Testis (tissue), 3 donors: ENCODE results near the gene PTPRK. TPM values are rescaled to one million over a fixed set of nuclear protein-coding genes. Genes with fewer than 3 reads are reported as not detected.

Experiments
- DNase-seq: peaks from one replicate; pipeline ENCODE4 v3.0.0-alpha.2; 2019
- H3K27ac ChIP-seq, 2 donors: fragments of 200-600 bp; sonication (generic); one replicate each; pipeline ENCODE4 v1.5.1; 2019
- H3K27me3 ChIP-seq: fragments of 200-600 bp; sonication (generic); one replicate; pipeline ENCODE4 v1.5.1; 2019
- H3K36me3 ChIP-seq: fragments of 200-600 bp; sonication (generic); one replicate; pipeline ENCODE4 v1.5.1; 2017; ENCODE audit warnings: low read depth; ENCODE audit errors: missing control alignments
- H3K4me1 ChIP-seq: fragments of 200-600 bp; sonication (generic); one replicate; pipeline ENCODE4 v1.5.1; 2019
- H3K4me3 ChIP-seq, 2 donors: fragments of 200-600 bp; sonication (generic); one replicate each; pipeline ENCODE4 v1.5.1; 2017 to 2019
- H3K9me3 ChIP-seq: fragments of 200-600 bp; sonication (generic); one replicate; pipeline ENCODE4 v1.5.1; 2017
- POLR2A ChIP-seq: fragments of 450-650 bp; IDR thresholded peaks from one replicate; pipeline ENCODE4 v1.6.1; 2017; ENCODE audit warnings: antibody characterized with exemption, mild to moderate bottlenecking, moderate library complexity
- WGBS, 2 donors: methylation state at CpG; one replicate each; pipeline ENCODE4 v1.1.5; 2018; 5-methylcytosine and 5-hydroxymethylcytosine counted together
- intact Hi-C: fragments of 100-400 bp; cut with DNase I; formaldehyde crosslinking; loops from one replicate; pipeline ENCODE4 v1.15.1; 2023; ENCODE audit warnings: low total_unique reads
- polyA plus RNA-seq: library from polyadenylated mRNA; stranded (reverse); fragments of 350-450 nt; fragmentation: Illumina TruSeq; extraction: RNeasy Lipid Tissue Mini Kit (QIAGEN cat#74804); gene quantifications from one replicate; pipeline ENCODE4 v1.2.3, GENCODE V29; 2014; ENCODE audit warnings: low read depth, low replicate concordance; ENCODE audit not compliant: insufficient read depth
- total RNA-seq, 2 donors: library from RNA; depleted of rRNA; stranded (reverse); fragments of >200 nt; gene quantifications; one replicate each; pipeline ENCODE4 v1.2.3, GENCODE V29; 2016
- TF ChIP-seq, protein P1 (sequence below), 3 experiments: fragments of 450-650 bp in 2 of 3; fragments of 200-600 bp in 1 of 3; sonication (generic) in 1 of 3; IDR thresholded peaks; one replicate each; pipeline ENCODE4 v1.5.1; 2016 to 2019; ENCODE audit warnings: antibody characterized with exemption in 3 of 3, mild to moderate bottlenecking in 2 of 3, moderate library complexity in 1 of 3

Gene PTPRK
- total and polyA plus RNA-seq, 3 donors from 2014 or later = 9.1 to 13.3 (median 12.5) TPM

GRCh38 chr6:128478230-128479047 is 42.0 kb downstream of the PTPRK start:
- Histone ChIP-seq H3K4me1 (no peaks in the 10 kb centered on the region), H3K27ac (no peak overlapping the region), H3K36me3 (no peaks in the 10 kb centered on the region), H3K4me3 (no peak overlapping the region), H3K27me3 (no peaks in the 10 kb centered on the region), H3K9me3 (no peaks in the 10 kb centered on the region)
- TF ChIP-seq POLR2A = no peak
- TF ChIP-seq, protein P1, sequence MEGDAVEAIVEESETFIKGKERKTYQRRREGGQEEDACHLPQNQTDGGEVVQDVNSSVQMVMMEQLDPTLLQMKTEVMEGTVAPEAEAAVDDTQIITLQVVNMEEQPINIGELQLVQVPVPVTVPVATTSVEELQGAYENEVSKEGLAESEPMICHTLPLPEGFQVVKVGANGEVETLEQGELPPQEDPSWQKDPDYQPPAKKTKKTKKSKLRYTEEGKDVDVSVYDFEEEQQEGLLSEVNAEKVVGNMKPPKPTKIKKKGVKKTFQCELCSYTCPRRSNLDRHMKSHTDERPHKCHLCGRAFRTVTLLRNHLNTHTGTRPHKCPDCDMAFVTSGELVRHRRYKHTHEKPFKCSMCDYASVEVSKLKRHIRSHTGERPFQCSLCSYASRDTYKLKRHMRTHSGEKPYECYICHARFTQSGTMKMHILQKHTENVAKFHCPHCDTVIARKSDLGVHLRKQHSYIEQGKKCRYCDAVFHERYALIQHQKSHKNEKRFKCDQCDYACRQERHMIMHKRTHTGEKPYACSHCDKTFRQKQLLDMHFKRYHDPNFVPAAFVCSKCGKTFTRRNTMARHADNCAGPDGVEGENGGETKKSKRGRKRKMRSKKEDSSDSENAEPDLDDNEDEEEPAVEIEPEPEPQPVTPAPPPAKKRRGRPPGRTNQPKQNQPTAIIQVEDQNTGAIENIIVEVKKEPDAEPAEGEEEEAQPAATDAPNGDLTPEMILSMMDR (IDR thresholded peaks at IDR 0.05) = no peak
- 53 to 64% methylated on average over 3 of the region's 3 CpGs for WGBS, 2 donors
- intact Hi-C loops = no loop called here
- DNase-seq = no peak

GRCh38 chr6:128474933-128475332 is 45.5 kb downstream of the PTPRK start:
- 78 to 86% methylated on average over 1 of the region's 1 CpG for WGBS, 2 donors
- H3K36me3 ChIP-seq = no peaks in the 10 kb centered on the region
- no peaks in the 10 kb centered on the region for H3K4me1 ChIP-seq
- DNase-seq = no peak
- no peak overlapping the region for H3K4me3 ChIP-seq
- H3K9me3 ChIP-seq = no peaks in the 10 kb centered on the region
- TF ChIP-seq, protein P1 (IDR thresholded peaks at IDR 0.05) = no peak
- TF ChIP-seq POLR2A = no peak
- no peaks in the 10 kb centered on the region for H3K27me3 ChIP-seq
- intact Hi-C loops = no loop called here
- no peak overlapping the region for H3K27ac ChIP-seq

DNA sequence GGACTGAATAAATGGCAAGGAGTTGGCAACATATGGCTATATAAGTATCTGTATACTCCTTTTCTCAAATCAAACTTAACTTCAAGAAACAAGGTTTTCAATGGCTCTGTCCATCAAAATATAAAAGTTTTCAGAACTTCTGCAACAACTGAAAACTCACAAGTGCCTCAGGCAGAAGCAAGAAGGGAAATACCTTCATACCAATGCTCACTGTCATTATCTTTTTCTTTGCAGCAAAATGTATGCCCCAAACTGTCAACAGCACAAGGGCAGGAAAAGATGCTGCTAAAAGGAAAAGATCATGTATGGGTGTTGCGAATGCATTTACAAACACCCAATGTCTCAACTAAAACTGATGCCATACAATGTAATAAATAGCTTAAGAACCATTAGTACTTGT is 45.9 kb downstream of the PTPRK start:
- WGBS, 2 donors = 97 to 100% methylated on average over 1 of the region's 1 CpG
- Histone ChIP-seq H3K9me3 (no peaks in the 10 kb centered on the region), H3K36me3 (no peaks in the 10 kb centered on the region), H3K27me3 (no peaks in the 10 kb centered on the region), H3K4me1 (no peaks in the 10 kb centered on the region), H3K27ac (no peak overlapping the region), H3K4me3 (no peak overlapping the region)
- DNase-seq = no peak
- intact Hi-C loops = no loop called here
- no peak for TF ChIP-seq POLR2A
- TF ChIP-seq, protein P1 (IDR thresholded peaks at IDR 0.05) = no peak

DNA sequence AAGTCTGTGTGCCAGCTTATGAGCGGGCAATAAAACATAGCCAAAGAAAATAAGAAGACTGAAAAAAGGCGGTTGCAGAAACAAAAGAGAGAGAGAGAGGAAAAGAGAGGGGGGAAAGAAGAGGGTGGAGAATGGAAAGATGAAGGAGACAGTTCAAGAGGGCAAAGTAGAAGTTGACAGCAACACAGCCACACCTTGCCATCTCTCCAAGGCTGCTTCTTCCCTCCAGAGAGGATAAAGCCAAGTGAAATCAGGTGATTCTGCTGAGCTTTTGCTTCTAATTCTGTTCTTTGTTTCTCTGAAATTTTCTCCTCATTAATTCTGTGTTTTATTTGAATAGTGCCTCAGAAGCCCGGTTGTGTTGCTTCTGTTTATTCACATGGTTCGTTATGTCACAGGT is 48.5 kb downstream of the PTPRK start:
- WGBS, 2 donors = 87 to 93% methylated on average over 4 of the region's 4 CpGs

More for the DNA sequence above, 48.5 kb downstream of the PTPRK start:
- Histone ChIP-seq H3K27me3 (no peaks in the 10 kb centered on the region), H3K36me3 (no peaks in the 10 kb centered on the region), H3K27ac (no peak overlapping the region), H3K4me3 (no peak overlapping the region), H3K9me3 (no peaks in the 10 kb centered on the region), H3K4me1 (no peaks in the 10 kb centered on the region)
- intact Hi-C loops = no loop called here
- DNase-seq = no peak
- TF ChIP-seq POLR2A = no peak
- TF ChIP-seq, protein P1 (IDR thresholded peaks at IDR 0.05) = no peak
